HL-60 (cell line): ENCODE results near the gene RAP1B.

Experiments used
- DNase-seq, 2 experiments: peaks; one replicate each; pipeline ENCODE4 v3.0.0-alpha.2; 2010 to 2020; ENCODE audit warnings: low read depth in 1 of 2, low spot score in 1 of 2
- H3K27ac ChIP-seq: fragments of 250-450 bp; sonication (Bioruptor Pico); replicated peaks from 2 replicates; pipeline ENCODE4 v1.5.1; 2020; ENCODE audit warnings: mild to moderate bottlenecking, moderate library complexity
- H3K27me3 ChIP-seq: fragments of 250-450 bp; sonication (Bioruptor Pico); 2 replicates; pipeline ENCODE4 v1.5.1; 2021; ENCODE audit warnings: mild to moderate bottlenecking, moderate library complexity; ENCODE audit not compliant: insufficient read depth, poor library complexity, severe bottlenecking
- H3K4me3 ChIP-seq: replicated peaks from 2 replicates; pipeline ENCODE4 v1.5.1; 2011; ENCODE audit warnings: mild to moderate bottlenecking, control low read depth, low read length; ENCODE audit not compliant: insufficient read depth
- GABPA ChIP-seq: IDR thresholded peaks from 2 replicates; pipeline ENCODE4 v1.6.1; 2012; ENCODE audit warnings: low read depth
- POLR2AphosphoS5 ChIP-seq: IDR thresholded peaks from 2 replicates; pipeline ENCODE4 v1.6.1; 2012; ENCODE audit warnings: low read depth
- SPI1 ChIP-seq: IDR thresholded peaks from 2 replicates; pipeline ENCODE4 v1.6.1; 2012; ENCODE audit warnings: low read depth, mild to moderate bottlenecking, borderline replicate concordance
- TF ChIP-seq, protein P1 (sequence below): IDR thresholded peaks from 2 replicates; pipeline ENCODE4 v1.6.1; 2012; ENCODE audit warnings: low read depth; ENCODE audit not compliant: insufficient replicate concordance
- TF ChIP-seq, protein P2 (sequence below): IDR thresholded peaks from one replicate; pipeline ENCODE4 v1.5.1; 2011; ENCODE audit warnings: low read length, control low read depth, inconsistent platforms; ENCODE audit not compliant: insufficient read depth

RAP1B gene

DNA sequence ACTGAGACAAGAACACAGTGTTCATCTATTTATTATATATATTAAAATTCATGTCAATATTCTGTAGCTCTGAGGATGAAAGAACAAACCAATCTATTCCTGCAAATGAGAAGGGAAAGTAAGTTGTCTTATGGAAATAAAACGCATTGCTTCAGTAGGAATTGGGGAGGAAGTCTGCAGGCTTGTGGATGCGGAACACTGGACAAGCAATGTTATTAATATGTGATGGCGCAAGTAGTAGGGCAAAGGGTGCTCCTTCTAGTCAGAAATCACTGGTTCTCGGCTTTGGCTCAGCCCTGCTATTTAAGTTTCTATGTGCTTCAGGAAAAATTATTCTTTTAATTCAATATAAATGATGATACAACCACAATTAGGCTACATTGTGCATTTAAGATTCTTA lies 28.8 kb upstream of the RAP1B start:
- Histone ChIP-seq H3K27ac (no peak overlapping the region), H3K4me3 (no peak overlapping the region), H3K27me3 (no peaks in the 10 kb centered on the region)
- DNase-seq, result no peak
- TF ChIP-seq, protein P1, sequence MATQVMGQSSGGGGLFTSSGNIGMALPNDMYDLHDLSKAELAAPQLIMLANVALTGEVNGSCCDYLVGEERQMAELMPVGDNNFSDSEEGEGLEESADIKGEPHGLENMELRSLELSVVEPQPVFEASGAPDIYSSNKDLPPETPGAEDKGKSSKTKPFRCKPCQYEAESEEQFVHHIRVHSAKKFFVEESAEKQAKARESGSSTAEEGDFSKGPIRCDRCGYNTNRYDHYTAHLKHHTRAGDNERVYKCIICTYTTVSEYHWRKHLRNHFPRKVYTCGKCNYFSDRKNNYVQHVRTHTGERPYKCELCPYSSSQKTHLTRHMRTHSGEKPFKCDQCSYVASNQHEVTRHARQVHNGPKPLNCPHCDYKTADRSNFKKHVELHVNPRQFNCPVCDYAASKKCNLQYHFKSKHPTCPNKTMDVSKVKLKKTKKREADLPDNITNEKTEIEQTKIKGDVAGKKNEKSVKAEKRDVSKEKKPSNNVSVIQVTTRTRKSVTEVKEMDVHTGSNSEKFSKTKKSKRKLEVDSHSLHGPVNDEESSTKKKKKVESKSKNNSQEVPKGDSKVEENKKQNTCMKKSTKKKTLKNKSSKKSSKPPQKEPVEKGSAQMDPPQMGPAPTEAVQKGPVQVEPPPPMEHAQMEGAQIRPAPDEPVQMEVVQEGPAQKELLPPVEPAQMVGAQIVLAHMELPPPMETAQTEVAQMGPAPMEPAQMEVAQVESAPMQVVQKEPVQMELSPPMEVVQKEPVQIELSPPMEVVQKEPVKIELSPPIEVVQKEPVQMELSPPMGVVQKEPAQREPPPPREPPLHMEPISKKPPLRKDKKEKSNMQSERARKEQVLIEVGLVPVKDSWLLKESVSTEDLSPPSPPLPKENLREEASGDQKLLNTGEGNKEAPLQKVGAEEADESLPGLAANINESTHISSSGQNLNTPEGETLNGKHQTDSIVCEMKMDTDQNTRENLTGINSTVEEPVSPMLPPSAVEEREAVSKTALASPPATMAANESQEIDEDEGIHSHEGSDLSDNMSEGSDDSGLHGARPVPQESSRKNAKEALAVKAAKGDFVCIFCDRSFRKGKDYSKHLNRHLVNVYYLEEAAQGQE, result no peak
- TF ChIP-seq GABPA (no peak), SPI1 (no peak), POLR2AphosphoS5 (no peak)
- TF ChIP-seq, protein P2, sequence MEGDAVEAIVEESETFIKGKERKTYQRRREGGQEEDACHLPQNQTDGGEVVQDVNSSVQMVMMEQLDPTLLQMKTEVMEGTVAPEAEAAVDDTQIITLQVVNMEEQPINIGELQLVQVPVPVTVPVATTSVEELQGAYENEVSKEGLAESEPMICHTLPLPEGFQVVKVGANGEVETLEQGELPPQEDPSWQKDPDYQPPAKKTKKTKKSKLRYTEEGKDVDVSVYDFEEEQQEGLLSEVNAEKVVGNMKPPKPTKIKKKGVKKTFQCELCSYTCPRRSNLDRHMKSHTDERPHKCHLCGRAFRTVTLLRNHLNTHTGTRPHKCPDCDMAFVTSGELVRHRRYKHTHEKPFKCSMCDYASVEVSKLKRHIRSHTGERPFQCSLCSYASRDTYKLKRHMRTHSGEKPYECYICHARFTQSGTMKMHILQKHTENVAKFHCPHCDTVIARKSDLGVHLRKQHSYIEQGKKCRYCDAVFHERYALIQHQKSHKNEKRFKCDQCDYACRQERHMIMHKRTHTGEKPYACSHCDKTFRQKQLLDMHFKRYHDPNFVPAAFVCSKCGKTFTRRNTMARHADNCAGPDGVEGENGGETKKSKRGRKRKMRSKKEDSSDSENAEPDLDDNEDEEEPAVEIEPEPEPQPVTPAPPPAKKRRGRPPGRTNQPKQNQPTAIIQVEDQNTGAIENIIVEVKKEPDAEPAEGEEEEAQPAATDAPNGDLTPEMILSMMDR, result no peak

DNA sequence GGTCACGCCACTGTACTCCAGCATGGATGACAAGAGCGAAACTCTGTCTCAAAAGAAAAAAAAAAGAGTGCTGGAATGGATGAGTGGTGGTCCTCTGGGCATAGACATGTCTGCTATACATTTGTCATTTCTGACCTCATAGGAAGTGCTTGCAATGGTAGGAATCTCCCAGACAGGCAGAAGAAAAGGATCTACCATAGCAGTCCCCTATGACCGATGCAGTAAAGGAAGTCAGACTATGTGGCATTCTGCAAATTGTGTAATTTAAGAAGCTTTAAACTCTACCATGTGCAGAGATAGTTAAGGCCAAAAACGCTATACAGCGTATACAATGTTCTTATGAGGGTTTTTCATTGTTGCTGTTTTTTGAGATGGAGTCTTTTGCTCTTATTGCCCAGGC lies 24.7 kb upstream of the RAP1B start:
- no peak overlapping the region for H3K4me3 ChIP-seq
- H3K27me3 ChIP-seq, result no peaks in the 10 kb centered on the region
- DNase-seq, result peak in 1 of 2 experiments; percentile 37
- no peak overlapping the region for H3K27ac ChIP-seq
- TF ChIP-seq POLR2AphosphoS5, result no peak
- TF ChIP-seq, protein P2, result no peak
- no peak for TF ChIP-seq GABPA
- TF ChIP-seq, protein P1, result no peak
- TF ChIP-seq SPI1, result no peak

DNA sequence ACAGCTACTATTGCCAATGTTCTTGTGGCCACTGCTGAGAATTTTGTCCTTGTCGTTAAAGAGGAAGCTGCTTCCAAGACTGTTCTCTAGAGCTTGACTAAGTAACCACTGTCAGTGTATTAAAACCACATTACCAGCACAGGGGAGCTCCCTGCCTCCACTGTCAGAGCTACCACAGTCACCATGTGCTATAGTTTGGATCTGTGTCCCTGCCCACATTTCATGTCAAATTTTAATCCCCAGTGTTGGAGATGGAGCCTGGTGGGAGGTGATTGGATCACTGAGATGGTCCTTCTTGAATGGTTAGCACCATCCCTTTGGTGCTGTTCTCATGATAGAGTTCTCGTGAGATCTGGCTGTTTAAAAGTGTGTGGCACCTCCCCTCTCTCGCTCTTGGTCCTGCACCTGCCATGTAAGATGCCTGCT lies 23.2 kb upstream of the RAP1B start:
- peak overlapping the region; percentile 50 for H3K27ac ChIP-seq
- no peaks in the 10 kb centered on the region for H3K27me3 ChIP-seq
- DNase-seq, result peak; percentile 31 to 85
- H3K4me3 ChIP-seq, result no peak overlapping the region
- TF ChIP-seq SPI1 (peak; percentile 51; the same call in 1 of the 2 replicates), GABPA (no peak)

DNA sequence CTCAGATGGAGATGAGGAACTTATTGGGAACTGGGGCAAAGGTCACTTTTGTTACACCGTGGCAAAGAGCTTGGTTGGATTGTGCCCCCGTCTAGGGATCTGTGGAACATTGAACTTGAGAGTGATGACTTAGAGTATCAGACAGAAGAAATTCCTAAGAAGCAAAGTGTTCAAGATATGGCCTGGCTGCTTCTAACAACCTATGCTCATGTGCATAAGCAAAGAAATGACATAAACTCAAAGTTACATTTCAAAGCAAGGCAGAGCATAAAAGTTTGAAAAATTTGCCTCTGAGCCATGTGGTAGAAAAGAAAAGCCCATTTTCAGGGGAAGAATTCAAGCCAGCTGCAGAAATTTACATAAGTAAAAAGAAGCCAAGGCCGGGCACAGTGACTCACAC lies 21.5 kb upstream of the RAP1B start:
- Histone ChIP-seq H3K27me3 (no peaks in the 10 kb centered on the region), H3K27ac (no peak overlapping the region), H3K4me3 (no peak overlapping the region)
- TF ChIP-seq GABPA, result no peak
- TF ChIP-seq POLR2AphosphoS5, result no peak
- TF ChIP-seq, protein P1, result no peak
- TF ChIP-seq SPI1, result no peak
- TF ChIP-seq, protein P2, result no peak
- no peak for DNase-seq
